Upper lobe of left lung (tissue), 4 donors: Measurements from ENCODE around the gene CACNA2D2.

ENCODE experiments used
- EP300 ChIP-seq, 4 donors: sonication (generic); formaldehyde crosslinking; IDR thresholded peaks; one replicate each; pipeline ENCODE4 v1.5.1; 2017; ENCODE audit warnings: antibody characterized with exemption in 4 of 4, control low read depth in 2 of 4
- POLR2A ChIP-seq, 4 donors: fragments of 450-650 bp; IDR thresholded peaks; one replicate each; pipeline ENCODE4 v1.5.1; 2016 to 2017; ENCODE audit warnings: antibody characterized with exemption in 4 of 4, mild to moderate bottlenecking in 2 of 4
- POLR2AphosphoS5 ChIP-seq, 2 donors: sonication (generic); formaldehyde crosslinking; IDR thresholded peaks; one replicate each; pipeline ENCODE4 v1.5.1; 2017; ENCODE audit warnings: antibody characterized with exemption in 2 of 2
- TF ChIP-seq, protein P1 (sequence below), 6 experiments: fragments of 450-650 bp in 4 of 6; fragments of 200-600 bp in 2 of 6; sonication (generic) in 2 of 6; IDR thresholded peaks; one replicate each; pipeline ENCODE4 v1.5.1; 2016 to 2019; ENCODE audit warnings: antibody characterized with exemption in 6 of 6

DNA sequence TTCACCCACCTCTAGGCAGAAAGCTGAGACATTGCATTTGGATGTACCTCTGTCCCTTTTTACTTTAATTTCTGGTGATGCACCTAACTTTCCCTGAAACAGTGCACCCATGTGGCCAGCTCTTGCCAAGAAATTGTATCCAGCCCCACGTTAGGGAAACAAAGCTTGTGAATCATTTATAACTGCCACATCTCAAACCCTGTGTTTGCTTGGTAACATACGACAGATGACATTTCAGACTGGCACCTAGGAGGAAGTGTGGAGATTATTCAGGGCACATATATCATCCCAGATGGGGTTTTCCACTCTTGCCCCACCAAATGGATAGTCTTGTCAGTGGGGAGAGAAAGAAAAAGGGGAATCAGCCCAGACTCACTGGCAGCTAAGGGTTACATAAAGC lies 150.7 kb downstream of the CACNA2D2 start:
- TF ChIP-seq, protein P1, sequence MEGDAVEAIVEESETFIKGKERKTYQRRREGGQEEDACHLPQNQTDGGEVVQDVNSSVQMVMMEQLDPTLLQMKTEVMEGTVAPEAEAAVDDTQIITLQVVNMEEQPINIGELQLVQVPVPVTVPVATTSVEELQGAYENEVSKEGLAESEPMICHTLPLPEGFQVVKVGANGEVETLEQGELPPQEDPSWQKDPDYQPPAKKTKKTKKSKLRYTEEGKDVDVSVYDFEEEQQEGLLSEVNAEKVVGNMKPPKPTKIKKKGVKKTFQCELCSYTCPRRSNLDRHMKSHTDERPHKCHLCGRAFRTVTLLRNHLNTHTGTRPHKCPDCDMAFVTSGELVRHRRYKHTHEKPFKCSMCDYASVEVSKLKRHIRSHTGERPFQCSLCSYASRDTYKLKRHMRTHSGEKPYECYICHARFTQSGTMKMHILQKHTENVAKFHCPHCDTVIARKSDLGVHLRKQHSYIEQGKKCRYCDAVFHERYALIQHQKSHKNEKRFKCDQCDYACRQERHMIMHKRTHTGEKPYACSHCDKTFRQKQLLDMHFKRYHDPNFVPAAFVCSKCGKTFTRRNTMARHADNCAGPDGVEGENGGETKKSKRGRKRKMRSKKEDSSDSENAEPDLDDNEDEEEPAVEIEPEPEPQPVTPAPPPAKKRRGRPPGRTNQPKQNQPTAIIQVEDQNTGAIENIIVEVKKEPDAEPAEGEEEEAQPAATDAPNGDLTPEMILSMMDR (IDR thresholded peaks at IDR 0.05) = no peak
- TF ChIP-seq POLR2AphosphoS5 (IDR thresholded peaks at IDR 0.05) (no peak), POLR2A (IDR thresholded peaks at IDR 0.05) (no peak), EP300 (IDR thresholded peaks at IDR 0.05) (no peak)
